ENCODE measurements around the gene ZC3H15.

ZC3H15 gene

GRCh38 chr2:186477790-186478189, 8.3 kb upstream of the ZC3H15 start:
- Mint-ChIP-seq H3K4me3 (no peak overlapping the region), H3K36me3 (peaks cover 11% of the 10 kb centered on the region), H3K27ac (no peak overlapping the region), H3K4me1 (peaks cover 11% of the 10 kb centered on the region), H3K9me3 (no peaks in the 10 kb centered on the region), H3K27me3 (no peaks in the 10 kb centered on the region)
- peak; percentile 89 for ATAC-seq

DNA sequence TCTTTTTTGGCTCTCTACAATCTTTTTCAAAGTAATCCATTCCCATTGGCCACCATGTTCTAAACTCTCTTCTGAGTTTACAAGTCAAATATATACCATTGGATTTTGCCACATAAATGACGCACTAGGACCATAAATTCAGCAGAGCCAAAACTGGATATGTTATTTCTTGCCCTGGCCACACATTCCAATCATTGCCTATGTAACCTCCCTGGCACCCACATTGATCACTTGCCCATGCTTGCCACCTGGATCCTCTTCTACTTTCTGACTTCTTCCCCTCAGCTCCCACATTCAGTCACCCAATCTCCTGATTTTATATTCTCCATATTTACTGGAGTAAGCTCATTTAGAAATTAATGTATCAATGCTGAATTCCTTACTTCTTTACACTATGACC, 5.1 kb upstream of the ZC3H15 start:
- Mint-ChIP-seq H3K9me3 (no peaks in the 10 kb centered on the region), H3K27me3 (no peaks in the 10 kb centered on the region), H3K27ac (no peak overlapping the region), H3K36me3 (peaks cover 11% of the 10 kb centered on the region), H3K4me3 (no peak overlapping the region), H3K4me1 (peaks cover 23% of the 10 kb centered on the region)
- no peak for ATAC-seq

DNA sequence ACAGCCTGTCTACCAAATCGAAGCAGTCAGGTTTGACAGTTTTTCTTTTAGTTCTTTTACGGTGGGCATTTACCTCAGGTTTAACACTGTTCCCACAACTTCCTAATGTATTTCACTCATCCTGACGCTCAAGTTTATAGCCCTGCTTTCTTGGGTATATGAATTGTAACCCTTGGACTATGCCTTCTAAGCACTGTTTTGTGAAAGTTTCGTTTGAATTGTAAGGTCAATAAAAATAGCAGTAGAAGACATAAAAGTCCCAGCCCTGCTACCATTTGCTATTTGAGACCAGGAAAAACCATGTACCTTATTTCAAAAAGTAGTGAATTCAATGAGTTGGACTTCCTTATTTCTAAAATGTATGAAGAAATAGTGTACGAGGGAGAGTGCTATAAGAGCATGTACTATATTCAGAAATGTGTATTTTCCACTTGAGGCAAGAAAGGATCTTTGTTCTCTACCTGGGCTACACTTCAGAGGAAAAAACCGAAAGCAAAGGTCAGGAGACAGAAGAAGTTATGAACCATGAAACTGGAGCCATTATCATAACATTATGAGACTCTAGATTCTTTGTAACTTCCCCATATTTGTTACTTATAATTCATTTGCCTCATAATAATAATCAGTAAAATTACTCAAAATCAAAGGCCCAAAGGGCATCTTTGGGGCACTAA, 1.9 kb upstream of the ZC3H15 start:
- no peaks in the 10 kb centered on the region for H3K9me3 Mint-ChIP-seq
- peaks cover 17% of the 10 kb centered on the region for H3K36me3 Mint-ChIP-seq
- H3K4me1 Mint-ChIP-seq, result peaks cover 36% of the 10 kb centered on the region
- H3K27me3 Mint-ChIP-seq, result no peaks in the 10 kb centered on the region
- no peak for ATAC-seq
- H3K4me3 Mint-ChIP-seq, result peak overlapping the region; percentile 70
- H3K27ac Mint-ChIP-seq, result peak overlapping the region; percentile 94

DNA sequence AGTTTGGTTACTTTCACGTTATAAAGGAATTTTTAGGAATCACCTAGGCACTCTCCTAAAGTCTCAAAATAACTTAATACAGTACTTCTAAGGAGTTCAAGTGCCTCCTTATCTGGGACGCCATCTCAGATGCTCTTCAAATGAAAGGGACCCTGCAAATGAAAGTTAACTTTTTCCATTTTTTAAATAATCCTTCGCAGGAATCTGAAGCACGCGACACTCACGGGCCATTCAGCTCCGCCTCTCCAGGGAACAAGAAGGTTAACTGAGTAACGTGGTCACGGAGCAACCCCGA, 537 bp upstream of the ZC3H15 start:
- H3K27ac Mint-ChIP-seq, result peak overlapping the region; percentile 94
- H3K4me1 Mint-ChIP-seq, result peaks cover 47% of the 10 kb centered on the region
- no peaks in the 10 kb centered on the region for H3K27me3 Mint-ChIP-seq
- peaks cover 23% of the 10 kb centered on the region for H3K36me3 Mint-ChIP-seq
- peak overlapping the region; percentile 86 for H3K4me3 Mint-ChIP-seq
- ATAC-seq, result no peak
- no peaks in the 10 kb centered on the region for H3K9me3 Mint-ChIP-seq

DNA sequence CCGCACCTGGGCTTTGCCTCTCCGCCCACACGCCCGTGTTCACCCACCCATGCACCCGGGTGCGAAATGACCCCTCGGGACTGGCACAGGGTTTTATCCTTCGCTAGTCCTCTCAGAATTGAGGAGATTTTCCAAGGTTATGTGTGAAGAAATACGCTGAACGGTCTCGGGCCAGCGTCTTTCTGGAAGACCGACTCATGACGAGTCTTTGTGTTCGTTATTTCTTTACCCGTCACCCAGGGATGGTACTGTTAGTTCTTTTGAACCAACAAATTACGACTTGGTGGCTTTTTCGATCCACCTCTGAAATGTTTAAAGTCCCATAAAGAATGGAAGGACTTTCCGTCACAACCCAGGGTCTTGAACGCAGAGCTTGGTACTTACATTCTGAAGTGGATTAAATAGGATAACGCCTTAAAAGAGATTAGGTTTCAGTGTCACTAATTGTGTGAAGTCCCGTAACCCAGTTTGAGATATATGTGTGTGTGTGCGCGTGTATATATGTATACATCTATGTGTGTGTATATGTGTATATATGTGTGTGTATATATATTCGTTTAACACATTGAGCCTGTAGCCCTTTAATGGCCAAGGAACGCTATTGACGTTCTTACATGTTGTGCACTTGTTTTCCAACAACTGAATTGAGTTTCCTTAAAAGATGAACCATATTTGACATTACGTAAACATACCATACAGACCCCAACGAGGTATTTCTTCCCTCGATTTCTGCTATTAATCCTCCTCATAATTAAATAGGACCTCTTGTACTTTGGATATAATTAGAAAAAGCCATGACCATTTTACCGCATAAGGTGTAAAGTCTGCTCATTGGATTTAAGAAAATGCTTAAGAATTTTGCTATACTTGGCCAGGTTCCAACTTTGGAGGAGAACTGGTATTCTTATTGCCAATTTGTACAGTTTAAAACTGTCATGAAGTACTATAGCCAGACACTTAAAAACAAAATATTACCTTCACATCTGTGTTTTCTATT, 889 bp downstream of the ZC3H15 start:
- Mint-ChIP-seq H3K27me3 (no peaks in the 10 kb centered on the region), H3K36me3 (peaks cover 21% of the 10 kb centered on the region), H3K4me3 (peak overlapping the region; percentile 86), H3K27ac (peak overlapping the region; percentile 94), H3K4me1 (peaks cover 61% of the 10 kb centered on the region), H3K9me3 (no peaks in the 10 kb centered on the region)
- no peak for ATAC-seq

DNA sequence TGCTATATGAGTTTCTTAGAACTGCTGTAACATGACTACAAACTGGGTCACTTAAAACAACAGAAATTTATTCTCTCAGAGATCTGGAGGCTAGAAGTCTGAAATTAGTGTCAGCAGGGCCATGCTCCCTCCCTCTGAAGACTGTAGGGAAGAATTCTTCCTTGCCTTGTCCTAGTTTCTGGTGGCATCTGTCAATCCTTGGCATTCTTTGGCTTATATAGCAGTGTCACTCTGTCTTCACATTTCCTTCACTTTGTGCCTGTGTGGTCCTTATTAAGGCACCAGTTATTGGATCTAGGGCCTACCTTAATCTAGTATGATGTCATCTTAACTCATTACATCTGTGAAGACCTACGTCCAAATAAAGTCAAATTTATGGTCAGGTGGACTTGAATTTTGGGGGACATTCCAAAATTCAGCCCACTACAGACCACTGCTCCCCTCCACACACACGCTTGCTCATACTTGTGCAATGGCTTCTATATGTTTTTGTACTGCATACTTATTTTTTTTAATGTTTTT, 7.6 kb downstream of the ZC3H15 start:
- H3K27ac Mint-ChIP-seq, result peak overlapping the region; percentile 50
- H3K9me3 Mint-ChIP-seq, result no peaks in the 10 kb centered on the region
- no peaks in the 10 kb centered on the region for H3K27me3 Mint-ChIP-seq
- no peak for ATAC-seq
- peaks cover 53% of the 10 kb centered on the region for H3K4me1 Mint-ChIP-seq
- H3K4me3 Mint-ChIP-seq, result no peak overlapping the region
- peaks cover 49% of the 10 kb centered on the region for H3K36me3 Mint-ChIP-seq

- peaks cover 58% of the 10 kb centered on the region for H3K36me3 Mint-ChIP-seq
- no peaks in the 10 kb centered on the region for H3K27me3 Mint-ChIP-seq
- no peaks in the 10 kb centered on the region for H3K9me3 Mint-ChIP-seq
- H3K4me1 Mint-ChIP-seq, result peaks cover 42% of the 10 kb centered on the region
- no peak overlapping the region for H3K4me3 Mint-ChIP-seq
- ATAC-seq, result no peak
- H3K27ac Mint-ChIP-seq, result no peak overlapping the region
Observed at GRCh38 chr2:186496401-186496800, 10.3 kb downstream of the ZC3H15 start.

DNA sequence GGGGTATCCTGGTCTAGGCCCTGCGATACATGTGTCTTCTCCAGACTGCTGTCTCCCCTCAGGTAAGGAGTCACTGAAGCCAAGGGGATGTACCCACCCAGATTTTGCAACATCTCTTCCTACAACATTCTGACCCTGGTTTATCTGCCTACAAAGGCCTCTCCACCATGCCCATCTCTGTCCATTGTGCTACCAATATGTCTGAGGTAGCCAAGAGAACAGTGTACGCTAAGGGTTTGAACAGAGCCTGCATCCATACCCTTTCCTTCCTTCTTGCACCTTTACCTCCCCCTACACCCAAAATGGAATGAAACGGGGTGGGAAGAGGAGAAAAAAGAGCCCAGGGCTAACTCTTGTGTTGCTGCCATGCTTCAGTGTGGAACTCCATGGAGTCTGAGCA, 11.9 kb downstream of the ZC3H15 start:
- Mint-ChIP-seq H3K27me3 (no peaks in the 10 kb centered on the region), H3K9me3 (no peaks in the 10 kb centered on the region), H3K4me1 (peaks cover 27% of the 10 kb centered on the region), H3K4me3 (no peak overlapping the region), H3K27ac (no peak overlapping the region), H3K36me3 (peaks cover 61% of the 10 kb centered on the region)
- ATAC-seq, result no peak

- H3K27ac Mint-ChIP-seq, result no peak overlapping the region
- no peaks in the 10 kb centered on the region for H3K9me3 Mint-ChIP-seq
- ATAC-seq, result no peak
- H3K27me3 Mint-ChIP-seq, result no peaks in the 10 kb centered on the region
- no peak overlapping the region for H3K4me3 Mint-ChIP-seq
- H3K4me1 Mint-ChIP-seq, result peaks cover 20% of the 10 kb centered on the region
- H3K36me3 Mint-ChIP-seq, result peaks cover 61% of the 10 kb centered on the region
Observed at GRCh38 chr2:186498834-186499233, 12.8 kb downstream of the ZC3H15 start.

DNA sequence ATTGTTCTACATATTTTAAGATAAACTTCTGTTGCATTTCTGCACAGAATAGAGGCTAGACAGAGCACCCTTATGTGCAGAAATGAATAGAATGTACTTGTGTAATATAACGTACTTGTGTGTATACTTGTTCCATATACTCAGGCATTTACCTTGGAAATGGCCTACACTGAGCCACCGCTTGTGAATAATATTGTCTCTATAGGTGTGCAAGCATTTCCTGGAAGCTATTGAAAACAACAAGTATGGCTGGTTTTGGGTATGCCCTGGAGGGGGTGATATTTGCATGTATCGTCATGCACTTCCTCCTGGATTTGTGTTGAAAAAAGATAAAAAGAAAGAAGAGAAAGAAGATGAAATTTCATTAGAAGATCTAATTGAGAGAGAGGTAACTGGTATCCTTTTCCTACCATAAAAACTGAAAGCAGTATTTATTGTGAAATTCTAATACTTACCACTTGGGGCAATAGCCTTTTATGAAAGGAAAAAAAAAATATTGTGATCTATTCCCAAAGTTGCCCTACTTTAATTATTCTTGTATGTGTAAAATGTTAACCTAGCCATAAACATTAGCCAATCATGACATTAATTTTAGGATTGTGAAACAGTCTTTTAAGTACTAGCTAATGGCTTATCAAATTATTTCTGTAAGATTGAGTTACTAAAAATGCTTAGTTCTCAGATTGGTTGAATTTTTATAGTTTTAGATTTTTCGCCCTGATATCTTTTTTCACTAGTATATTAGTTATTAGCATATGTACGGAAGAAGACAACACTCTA, 18.0 kb downstream of the ZC3H15 start:
- H3K4me3 Mint-ChIP-seq, result no peak overlapping the region
- H3K36me3 Mint-ChIP-seq, result peaks cover 57% of the 10 kb centered on the region
- ATAC-seq, result no peak
- no peaks in the 10 kb centered on the region for H3K27me3 Mint-ChIP-seq
- peaks cover 16% of the 10 kb centered on the region for H3K4me1 Mint-ChIP-seq
- H3K9me3 Mint-ChIP-seq, result no peaks in the 10 kb centered on the region
- H3K27ac Mint-ChIP-seq, result no peak overlapping the region

DNA sequence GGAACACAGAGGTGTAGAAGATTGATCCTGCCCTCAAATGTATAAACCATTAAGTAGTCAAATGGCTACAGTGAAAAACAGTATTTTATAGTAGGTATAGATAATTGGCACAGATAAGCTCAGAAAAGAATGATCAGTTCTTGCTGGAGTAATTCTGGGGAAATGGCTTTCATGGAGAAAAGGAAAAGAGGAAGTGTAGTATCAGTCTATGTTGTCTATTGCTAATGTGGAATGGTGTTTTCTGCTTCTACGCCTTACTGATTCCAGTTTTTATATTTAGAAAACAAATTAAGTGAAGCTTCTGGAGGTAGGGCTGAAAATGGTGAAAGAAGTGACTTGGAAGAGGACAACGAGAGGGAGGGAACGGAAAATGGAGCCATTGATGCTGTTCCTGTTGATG, 22.2 kb downstream of the ZC3H15 start:
- H3K36me3 Mint-ChIP-seq, result peaks cover 29% of the 10 kb centered on the region
- H3K27me3 Mint-ChIP-seq, result no peaks in the 10 kb centered on the region
- H3K4me1 Mint-ChIP-seq, result peaks cover 6% of the 10 kb centered on the region
- ATAC-seq, result no peak
- H3K27ac Mint-ChIP-seq, result no peak overlapping the region
- H3K9me3 Mint-ChIP-seq, result no peaks in the 10 kb centered on the region
- no peak overlapping the region for H3K4me3 Mint-ChIP-seq

GRCh38 chr2:186515376-186515775, 29.3 kb downstream of the ZC3H15 start:
- Mint-ChIP-seq H3K9me3 (no peaks in the 10 kb centered on the region), H3K27me3 (no peaks in the 10 kb centered on the region), H3K4me3 (no peak overlapping the region), H3K36me3 (peaks cover 21% of the 10 kb centered on the region), H3K27ac (no peak overlapping the region), H3K4me1 (no peaks in the 10 kb centered on the region)
- ATAC-seq, result no peak

- Mint-ChIP-seq H3K36me3 (peaks cover 31% of the 10 kb centered on the region), H3K27me3 (no peaks in the 10 kb centered on the region), H3K9me3 (no peaks in the 10 kb centered on the region), H3K4me3 (no peak overlapping the region), H3K4me1 (no peaks in the 10 kb centered on the region), H3K27ac (no peak overlapping the region)
- ATAC-seq, result no peak
Observed at GRCh38 chr2:186516396-186516795, 30.3 kb downstream of the ZC3H15 start.

- Mint-ChIP-seq H3K4me1 (no peaks in the 10 kb centered on the region), H3K4me3 (no peak overlapping the region), H3K9me3 (no peaks in the 10 kb centered on the region), H3K27ac (no peak overlapping the region), H3K36me3 (peaks cover 31% of the 10 kb centered on the region), H3K27me3 (no peaks in the 10 kb centered on the region)
- no peak for ATAC-seq
Observed at GRCh38 chr2:186517090-186517489, 31.0 kb downstream of the ZC3H15 start.

GRCh38 chr2:186518291-186518690, 32.2 kb downstream of the ZC3H15 start:
- Mint-ChIP-seq H3K4me3 (no peak overlapping the region), H3K27me3 (no peaks in the 10 kb centered on the region), H3K4me1 (no peaks in the 10 kb centered on the region), H3K36me3 (peaks cover 31% of the 10 kb centered on the region), H3K27ac (peak overlapping the region; percentile 40), H3K9me3 (no peaks in the 10 kb centered on the region)
- ATAC-seq, result no peak

All from stimulated activated memory B cell treated with anti-CD40 and anti-IgM and Interleukin-4, amounts not matched to agents 10 μg/mL and 1 μg/mL and 100 μg/mL, for 72 hours (primary cell).